ENCODE measurements around the gene ATP11C.

GRCh38 chrX:139770366-139770765 is 162.5 kb downstream of the ATP11C start:
- no peak for TF ChIP-seq CTCF (IDR thresholded peaks at IDR 0.05)
- TF ChIP-seq EP300 (IDR thresholded peaks at IDR 0.05) = no peak
- no peak for TF ChIP-seq POLR2A (IDR thresholded peaks at IDR 0.05)
- no peak for TF ChIP-seq POLR2AphosphoS5 (IDR thresholded peaks at IDR 0.05)

All from sigmoid colon (tissue), 4 donors.